VCaP (cell line): Measurements from ENCODE around the gene ALG3.

ENCODE experiments used
- H3K27ac ChIP-seq: fragments of 450-650 bp; 2 replicates; pipeline ENCODE4 v1.5.1; 2017
- TF ChIP-seq, protein P1 (sequence below): fragments of 450-650 bp; conservative IDR thresholded peaks from 2 replicates; pipeline ENCODE4 v1.5.1; 2017; ENCODE audit warnings: mild to moderate bottlenecking, moderate library complexity

ALG3 gene

DNA sequence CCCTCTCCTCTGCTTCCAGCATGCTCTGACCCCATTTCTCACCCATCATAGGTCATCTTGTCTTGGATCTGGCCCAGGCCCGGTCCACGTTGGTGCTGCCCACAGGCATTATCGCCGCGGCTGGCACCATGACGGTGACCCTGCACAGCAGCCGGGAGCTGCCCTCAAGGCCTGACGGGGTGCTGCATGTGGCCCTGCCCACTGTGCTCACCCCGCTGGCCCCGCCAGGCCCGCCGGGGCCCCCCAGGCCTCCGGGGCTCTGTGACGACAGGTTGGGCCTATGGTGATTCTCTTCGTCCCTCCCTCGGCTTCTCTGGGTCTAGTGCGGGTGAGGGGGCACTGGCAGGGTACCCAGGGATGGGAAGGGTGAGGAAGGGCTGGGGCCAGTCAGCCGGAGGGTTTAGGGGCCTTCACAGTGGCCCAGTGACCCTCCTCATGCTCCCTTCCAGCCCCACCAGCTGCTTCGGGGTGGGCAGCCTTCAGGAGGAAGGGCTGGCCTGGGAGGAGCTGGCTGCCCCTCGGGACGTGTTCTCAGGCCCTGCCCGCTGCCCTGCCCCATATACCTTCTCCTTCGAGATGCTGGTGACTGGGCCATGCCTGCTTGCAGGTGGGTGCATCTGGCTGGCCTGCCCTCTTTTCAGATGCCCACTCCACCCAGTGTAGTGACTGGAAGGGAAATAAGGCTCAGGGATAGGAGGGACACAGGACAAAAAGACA is 15.5 kb downstream of the ALG3 start:
- H3K27ac ChIP-seq, result no peak overlapping the region
- TF ChIP-seq, protein P1, sequence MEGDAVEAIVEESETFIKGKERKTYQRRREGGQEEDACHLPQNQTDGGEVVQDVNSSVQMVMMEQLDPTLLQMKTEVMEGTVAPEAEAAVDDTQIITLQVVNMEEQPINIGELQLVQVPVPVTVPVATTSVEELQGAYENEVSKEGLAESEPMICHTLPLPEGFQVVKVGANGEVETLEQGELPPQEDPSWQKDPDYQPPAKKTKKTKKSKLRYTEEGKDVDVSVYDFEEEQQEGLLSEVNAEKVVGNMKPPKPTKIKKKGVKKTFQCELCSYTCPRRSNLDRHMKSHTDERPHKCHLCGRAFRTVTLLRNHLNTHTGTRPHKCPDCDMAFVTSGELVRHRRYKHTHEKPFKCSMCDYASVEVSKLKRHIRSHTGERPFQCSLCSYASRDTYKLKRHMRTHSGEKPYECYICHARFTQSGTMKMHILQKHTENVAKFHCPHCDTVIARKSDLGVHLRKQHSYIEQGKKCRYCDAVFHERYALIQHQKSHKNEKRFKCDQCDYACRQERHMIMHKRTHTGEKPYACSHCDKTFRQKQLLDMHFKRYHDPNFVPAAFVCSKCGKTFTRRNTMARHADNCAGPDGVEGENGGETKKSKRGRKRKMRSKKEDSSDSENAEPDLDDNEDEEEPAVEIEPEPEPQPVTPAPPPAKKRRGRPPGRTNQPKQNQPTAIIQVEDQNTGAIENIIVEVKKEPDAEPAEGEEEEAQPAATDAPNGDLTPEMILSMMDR, result no peak

DNA sequence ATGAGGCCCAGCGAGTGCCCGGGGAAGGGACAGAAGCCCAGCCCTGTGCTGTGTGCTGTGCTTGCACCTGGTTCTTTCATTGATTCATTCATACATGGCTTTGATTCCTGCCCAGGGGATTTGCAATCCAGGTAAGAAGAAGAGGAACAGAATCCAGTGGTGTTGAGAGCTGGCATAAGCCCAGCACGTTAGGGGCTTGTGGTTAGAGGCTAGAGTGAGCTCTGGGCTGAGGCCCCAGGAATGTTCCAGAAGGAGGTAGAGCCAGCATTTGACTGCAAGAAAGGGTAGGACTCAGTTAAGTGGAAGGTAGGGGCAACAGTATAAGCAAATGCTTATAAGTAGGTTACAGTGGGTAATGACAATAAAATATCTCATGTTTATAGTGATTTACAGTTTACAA is 17.1 kb downstream of the ALG3 start:
- H3K27ac ChIP-seq, result peak overlapping the region; percentile 77; the same call in 1 of the 2 replicates
- TF ChIP-seq, protein P1, result no peak

DNA sequence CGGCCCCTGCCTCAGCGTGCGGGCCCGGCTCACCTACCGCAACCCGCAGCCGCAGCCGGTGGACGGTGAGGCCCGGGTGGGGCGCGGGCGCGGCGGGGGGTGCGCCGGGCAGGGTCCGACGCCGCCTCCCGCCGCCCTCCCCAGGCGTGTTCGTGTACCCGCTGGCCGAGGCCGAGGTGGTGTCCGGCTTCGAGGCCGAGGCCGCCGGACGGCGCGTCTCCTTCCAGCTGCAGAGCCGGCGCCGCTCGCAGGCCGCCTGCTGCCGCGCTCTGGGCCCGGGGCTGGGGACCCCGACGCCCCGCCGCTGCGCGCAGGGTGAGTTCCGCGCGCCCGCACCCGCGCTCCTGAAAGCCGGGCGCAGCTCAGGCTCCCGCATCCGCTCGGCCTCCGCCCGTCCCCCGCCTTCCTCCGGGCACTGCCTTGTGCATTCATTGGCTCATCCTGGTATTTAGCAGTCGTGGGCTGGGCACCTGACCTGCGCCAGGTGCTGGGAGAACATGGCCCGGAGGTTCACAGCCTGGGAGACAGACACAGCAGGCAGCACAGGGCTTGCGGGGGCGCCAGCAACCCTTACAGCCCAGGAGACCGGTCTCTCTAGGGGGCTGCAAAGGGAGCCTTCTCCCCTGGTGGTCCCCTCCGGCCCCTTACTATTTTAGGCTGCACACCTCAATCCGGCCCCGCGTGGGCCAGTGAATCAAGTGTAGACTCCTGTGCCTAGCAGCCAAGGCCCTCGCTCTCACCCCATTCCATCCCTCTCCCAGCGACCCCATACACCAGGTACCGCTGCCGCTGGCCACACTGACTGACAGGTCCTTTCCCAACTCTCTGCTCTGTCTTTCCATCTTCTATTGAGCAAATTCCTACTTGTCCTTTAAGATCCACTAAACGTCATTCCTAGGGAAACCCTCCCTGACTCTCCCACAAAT is 17.9 kb downstream of the ALG3 start:
- TF ChIP-seq, protein P1, result no peak
- peak overlapping the region; percentile 77 for H3K27ac ChIP-seq

DNA sequence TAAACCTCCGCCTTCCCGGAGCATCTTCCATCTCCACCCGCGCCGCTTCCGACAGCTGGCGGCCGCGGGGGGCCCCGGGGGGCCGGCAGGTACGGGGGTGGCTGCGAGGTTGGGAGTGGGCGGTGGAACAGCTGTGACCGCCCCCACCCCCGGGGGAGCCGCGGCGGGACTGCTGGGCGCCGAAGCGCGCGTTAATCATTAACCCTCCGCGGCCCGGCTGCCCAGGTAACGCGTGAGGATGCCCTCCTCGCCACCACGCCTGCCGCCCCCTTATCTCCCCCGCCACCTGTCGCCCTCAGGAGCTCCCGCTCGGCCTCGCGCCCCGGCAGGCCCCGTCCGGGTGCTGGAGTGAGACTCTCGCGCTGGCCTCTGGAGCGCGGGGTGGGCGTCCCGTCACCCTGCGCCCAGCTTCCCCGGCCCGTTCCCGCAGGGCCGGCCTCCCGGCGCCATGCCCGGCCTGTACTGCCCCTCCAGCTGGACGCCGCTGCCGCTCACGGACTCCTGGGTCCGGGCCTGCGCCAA is 18.6 kb downstream of the ALG3 start:
- TF ChIP-seq, protein P1, result no peak
- H3K27ac ChIP-seq, result peak overlapping the region; percentile 77

DNA sequence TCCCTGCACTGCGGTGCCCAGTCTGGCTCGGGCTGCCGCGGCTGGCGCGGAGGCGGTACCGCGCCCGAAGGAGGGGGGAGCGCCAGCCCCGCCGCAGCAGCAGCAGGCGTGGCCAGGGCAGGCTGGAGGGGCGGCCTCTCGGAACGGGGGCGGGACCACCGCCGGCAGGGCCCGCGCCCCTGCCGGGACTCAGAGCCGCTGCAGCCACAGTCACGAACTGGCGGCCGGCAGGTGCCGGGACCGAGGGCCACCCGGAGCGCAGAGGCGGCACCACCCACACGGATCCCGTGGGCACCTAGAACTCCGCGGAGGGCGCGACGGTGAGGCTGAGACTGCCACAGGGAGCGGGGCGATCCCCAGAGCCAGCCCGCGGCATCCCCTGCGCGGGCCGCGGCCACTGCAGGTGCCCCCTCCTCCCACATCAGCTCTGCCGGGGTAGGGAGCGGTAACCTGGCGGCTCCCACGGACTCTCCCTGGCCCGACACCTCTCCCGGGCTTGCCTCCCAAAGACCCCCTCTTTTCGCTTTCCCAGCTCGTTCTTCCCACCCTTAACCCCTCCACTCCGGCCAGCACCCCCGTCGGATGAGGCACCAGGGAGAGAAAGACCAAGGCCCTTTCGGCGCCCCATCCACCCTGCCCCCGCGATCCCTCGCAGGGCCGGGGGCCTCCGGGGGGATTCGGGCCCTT is 19.2 kb downstream of the ALG3 start, which contains the start of gene VWA5B2:
Gene VWA5B2, plus strand, starts transcription at position 192 of the 687 bp plus-strand sequence. CDS start 944 bp downstream, outside the sequence.
- TF ChIP-seq, protein P1, result no peak; the same call in 1 of the 2 replicates
- peak within 1 kb of the TSS; percentile 77 for H3K27ac ChIP-seq

DNA sequence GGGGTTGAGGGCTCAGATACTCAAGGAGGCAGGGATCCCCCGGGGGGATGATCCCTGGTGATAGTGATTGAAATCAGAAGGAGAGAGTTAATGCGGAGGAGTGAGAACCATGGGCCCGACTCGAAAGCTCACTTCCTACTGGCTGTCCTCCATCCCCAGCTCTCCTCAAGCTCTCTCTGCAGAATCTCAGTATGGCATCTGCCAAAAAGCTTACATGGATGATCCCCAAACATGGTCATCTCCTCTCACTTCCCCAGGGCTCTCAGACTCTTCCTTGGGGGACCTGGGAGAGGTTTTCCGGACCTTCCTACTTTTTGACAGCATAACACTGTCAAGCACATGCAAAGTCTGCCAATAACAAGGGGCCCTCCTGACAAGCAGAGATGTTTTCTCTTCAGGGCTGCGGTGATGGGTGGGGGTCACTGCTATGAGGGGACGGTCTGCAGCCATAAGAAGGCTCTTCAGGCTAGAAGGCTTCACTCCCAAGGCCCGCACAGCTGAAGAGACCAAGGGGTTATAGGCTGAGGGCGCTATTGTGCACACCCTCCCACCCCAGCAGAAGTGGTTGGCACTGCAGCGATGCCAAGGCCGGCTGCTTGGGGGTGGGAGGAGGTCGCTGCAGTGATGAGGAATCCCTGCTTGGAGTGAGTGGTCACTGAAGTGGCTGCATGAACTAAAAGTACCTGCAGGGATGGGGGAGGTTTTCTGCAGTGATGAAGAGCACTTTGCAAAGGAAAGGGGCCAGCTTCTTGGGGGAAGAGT is 20.2 kb downstream of the ALG3 start:
- TF ChIP-seq, protein P1, result no peak
- no peak overlapping the region for H3K27ac ChIP-seq
